ENCODE results near the gene ULK4.

Gene ULK4

DNA sequence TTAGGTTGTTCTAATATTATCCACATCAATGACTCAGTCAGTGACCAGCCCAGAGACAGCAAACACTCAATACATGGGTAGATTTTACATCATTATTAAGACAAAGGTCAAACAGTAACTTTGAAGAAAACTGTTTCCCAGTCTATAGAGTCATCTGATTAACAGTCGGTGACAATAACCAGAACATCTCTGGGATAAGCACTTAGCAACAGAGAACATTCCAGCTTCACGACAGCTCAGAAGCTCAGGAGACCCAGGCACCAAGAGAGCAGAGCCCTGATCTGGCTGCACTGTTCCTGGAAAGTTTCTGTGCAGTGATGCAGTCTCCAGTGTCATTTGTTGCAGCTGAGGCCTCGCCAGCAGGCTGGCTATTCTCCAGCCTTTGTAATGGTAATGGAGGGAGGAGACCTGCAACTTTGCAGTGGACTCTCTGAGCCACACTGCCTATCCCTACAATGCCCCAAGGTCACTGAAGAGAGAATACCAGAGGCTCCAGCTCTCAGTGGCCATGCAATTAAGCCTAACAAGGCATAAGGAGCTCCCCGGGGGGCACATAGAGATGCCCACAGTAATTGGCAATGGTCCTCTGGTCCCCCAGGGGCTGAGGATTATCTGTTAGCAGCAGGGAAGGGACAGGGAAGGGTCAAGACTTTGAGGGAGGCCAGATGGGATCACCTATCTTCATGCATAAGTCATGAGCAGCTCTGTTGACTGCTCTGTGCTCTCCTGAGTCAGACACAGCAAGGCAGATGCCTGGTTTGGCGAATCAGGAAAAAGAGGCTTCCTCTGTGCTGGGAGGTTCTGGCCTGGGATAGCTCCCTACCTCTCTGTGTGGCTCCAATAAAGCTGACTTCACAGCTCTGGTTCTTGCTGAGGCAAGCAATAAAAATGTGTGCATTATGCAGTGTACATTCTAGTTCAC, 599.0 kb downstream of the ULK4 start:
- DNase-seq (ENCODE audit: low read depth): no peak

DNA sequence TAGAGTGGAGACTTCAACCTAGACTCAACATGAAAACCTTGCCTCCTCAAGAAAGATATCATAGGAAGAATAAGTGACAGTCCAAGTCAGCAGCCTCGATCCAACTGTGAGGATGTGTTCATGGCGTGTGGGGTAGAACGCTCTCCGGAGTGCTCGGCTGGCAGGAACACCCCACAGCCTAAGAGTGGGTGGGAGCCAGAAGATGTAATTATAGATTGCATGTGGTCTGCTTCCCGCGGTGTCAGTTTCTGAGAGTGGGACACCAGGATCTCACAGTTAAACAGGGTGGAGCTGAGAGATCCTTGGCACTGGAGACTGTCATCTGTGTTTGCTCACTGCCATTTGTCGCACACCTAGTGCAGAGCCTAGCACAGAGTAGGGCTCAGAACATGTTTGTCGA, 604.6 kb downstream of the ULK4 start:
- no peak for DNase-seq (ENCODE audit: low read depth)

DNA sequence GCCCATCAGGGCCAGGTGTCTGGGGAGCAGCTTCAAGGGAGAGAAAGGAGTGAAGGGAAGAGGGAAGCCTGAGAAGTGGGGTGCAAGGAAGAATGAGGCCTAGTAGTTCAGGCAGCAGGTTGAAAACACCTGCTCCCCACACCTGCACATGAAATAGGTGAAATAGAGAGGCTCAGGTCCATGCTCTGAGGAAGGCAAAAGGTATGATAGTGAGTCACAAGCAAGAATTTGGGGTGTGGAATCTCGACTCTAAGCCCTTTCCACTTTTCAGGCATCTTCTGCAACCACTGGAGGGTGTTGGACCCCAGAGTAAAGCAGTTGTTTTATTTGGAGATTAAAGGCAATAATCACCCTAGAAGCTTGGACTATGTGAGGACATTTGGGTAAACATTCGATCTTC, 605.1 kb downstream of the ULK4 start:
- DNase-seq (ENCODE audit: low read depth): no peak

DNA sequence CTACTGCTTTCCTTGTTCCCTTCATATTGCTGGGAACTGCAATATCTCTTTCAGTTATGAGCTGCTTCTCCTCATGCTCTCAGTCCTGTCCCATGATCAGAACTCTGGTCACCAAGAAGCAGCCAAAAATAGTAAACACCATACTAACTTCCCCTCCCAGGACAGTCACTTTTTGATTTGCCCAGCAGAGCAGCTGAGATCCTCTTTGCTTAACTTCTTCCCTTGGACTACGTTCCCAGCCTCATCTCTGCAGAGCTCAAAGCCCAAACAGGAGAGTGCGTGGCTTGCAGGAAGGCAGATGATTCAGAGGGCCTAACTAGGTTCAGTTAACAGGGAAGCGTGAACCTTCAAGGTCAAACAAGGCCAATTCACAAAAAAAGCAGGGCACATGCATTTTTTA, 609.4 kb downstream of the ULK4 start:
- DNase-seq (ENCODE audit: low read depth): no peak

DNA sequence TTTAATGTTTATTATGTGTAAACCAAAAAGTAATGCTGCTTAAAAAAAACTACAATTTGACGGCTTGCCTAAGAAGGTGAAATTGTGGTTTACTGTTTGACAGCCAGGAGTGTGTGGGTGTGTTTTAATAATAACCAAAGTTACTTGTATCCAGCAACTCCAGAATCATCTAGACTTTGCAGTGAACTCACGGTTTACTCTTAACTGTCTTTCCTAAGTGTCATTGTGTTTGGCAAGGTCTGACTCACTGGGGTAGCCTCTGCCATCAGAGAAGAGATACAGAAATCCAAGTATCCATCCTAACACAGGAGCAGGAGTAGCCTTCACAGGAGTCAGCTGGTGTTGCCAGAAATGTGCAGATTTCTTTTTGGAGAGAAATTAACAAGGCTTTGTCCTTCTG, 611.5 kb downstream of the ULK4 start:
- DNase-seq (ENCODE audit: low read depth): no peak

DNA sequence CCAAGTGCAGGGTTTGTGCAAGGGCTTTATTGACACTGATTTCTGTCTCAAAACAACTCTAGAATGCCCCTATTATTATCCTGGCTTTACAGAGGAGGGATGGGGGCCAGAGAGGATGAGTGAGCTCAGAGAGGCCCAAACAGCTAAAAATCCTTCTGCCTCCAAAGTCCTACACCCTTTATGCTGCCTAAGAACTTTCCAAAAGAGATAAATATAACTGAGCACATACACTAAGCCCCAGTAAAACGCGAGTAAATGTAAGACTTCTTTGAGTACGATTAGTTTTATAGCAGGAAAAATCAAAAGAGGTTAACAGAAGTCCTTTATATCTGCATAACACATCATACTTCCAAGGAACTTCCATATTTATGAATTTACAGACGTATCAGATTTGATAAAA, 613.5 kb downstream of the ULK4 start:
- DNase-seq (ENCODE audit: low read depth): no peak

DNA sequence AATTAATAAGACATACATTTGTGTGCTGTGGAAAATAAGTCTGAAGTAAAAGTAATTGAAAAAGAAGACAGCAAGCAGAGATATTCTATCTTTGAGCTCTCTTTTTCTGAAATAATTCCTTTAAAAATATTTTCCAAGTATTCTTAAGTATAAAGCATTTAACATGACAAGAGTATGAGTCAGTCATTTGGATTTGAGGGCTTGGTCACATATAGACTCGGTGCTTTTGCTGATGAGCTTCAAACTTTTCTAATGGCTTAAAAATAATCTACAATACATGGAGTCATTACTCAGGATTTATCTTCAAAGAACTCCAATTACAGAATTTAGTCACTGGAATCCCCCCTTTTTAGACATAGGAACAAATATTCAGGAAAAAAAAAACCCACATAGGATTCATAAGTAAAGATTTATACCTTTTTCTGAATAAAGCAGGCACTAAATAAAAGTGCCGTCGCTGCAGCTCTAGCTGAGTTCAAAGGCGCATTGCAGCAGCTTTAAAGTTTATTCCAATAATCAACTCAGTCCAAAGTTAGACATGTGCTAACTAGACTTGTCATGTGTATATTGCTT, 615.1 kb downstream of the ULK4 start:
- DNase-seq (ENCODE audit: low read depth): no peak

DNA sequence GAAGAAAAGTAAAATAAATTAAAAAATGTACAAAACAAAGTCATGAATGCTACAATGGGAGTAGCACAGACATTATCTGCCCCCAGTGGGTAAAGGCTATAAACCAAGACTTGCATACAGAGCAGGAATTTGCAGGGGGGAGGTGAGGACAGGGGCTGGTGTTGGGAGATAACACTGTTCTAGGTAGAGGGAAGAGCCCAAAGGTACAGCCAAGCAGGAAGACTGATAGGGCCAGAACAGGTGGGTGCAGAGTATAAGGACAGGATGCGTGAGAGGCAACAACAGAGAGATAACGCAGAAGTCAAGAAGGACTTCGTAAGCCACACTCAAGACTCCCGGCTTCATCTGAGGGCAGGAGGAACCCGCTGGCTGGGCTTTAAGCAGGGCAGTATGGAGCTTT, 616.1 kb downstream of the ULK4 start:
- no peak for DNase-seq (ENCODE audit: low read depth)

DNA sequence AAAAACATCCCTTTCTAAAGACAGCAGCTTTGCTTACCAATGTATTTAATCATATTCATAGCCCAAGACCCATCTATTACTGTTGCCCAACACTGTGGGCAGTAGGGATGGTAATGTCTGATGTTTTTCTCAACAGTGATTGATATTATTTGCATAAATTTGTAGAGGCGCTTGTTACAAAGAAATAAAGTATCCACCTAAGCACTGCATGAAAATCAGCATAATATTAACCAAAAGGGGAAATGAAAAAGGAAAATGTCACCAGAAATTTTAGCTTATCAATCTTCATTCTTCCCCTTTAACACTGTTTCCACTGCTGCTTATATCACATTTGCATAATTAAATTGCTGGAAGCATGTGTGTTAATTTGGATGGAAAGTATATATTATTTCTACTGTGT, 622.1 kb downstream of the ULK4 start:
- DNase-seq (ENCODE audit: low read depth): no peak

DNA sequence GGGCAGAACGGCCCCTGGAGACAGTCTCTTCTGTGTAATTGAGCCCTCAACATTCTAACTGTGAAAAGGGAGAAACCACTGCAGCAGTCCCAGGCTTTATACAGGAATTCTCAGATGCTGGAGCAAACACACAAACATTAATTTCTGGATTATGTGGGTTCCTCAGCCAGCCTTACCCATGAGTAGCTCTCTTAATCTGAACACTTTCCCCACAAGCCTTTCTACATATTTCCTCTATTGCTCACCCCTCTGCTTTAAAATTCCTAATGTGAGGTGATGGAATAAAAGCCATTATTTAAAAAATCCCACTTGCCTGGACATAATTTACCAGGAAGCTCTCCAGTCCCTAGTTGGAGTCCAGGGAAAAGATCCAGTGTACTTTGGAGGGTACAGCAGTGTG, 623.6 kb downstream of the ULK4 start:
- no peak for DNase-seq (ENCODE audit: low read depth)

DNA sequence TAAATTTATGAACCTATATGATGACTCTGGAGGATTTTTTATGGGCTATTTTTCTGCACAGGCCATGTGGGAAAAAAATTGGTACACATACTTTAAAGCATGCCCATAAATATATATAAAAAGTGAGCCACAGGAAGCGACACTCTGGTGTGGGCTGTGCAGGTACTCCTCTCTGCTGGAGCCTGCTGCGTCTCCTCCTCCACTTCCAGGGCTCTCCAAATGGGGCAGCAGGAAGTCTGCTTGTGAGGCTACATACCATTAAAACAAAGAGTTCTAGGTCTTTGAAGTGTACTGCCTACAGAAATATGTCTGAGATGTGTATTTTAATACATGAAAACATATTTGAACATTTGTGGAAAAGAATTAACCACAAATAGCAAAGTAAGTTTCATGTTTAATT, 627.5 kb downstream of the ULK4 start:
- no peak for DNase-seq (ENCODE audit: low read depth)

DNA sequence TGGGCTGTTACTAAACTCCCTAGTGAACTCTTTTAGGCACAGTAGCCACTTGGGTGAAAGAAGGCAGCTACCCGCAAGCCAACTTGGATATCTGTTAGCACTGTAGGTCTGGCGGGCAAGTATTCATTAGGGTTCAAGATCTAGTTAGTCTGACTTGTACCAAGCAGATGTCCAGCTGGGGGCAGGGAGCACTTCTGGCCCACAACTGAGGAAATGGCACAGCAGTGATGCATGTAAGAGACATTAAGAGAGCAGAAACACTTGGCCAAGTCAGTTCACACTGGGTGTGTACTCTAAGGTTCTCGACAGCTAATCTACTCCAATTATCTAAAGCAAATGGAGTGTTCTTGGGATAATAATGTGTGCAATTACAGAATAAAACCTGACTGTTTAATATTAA, 630.9 kb downstream of the ULK4 start:
- DNase-seq (ENCODE audit: low read depth): no peak

DNA sequence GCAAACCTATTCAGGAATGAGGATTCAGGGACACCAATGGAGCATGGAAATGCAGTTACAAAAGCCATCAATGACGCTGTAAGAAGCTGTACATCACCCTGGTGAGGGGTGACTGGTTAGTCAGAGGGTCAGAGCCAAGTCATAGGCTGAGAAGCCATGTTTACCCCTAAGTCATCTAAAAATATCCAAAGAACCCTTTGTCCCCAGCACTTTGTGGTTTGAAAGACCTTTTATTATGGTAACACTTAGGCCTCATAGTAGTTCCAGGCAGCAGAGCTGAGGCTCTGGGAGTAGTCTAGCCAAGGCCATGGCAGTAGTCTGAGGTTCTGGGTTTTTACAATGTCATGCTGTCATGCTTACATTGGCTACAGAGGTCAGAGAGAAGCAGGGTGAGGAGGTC, 631.4 kb downstream of the ULK4 start:
- no peak for DNase-seq (ENCODE audit: low read depth)

DNA sequence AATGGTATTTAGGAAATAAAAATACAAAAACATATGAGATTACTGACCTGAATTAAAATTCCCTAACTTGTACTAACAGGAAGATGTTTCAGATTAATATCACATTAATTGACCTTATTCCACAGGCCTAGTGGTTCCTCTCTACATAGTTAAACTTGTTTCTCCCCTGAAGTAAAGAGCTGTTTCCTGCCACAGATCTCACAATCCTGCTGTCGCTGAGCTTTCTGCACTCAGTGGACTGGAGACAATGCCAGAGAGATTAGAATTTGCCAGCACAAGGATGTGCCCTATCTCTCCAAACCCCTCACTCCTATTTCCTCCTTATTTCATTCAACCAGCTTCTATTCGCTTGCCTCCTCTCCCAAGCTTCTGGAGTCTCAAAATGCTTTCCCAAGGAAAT, 632.0 kb downstream of the ULK4 start:
- DNase-seq (ENCODE audit: low read depth): no peak

DNA sequence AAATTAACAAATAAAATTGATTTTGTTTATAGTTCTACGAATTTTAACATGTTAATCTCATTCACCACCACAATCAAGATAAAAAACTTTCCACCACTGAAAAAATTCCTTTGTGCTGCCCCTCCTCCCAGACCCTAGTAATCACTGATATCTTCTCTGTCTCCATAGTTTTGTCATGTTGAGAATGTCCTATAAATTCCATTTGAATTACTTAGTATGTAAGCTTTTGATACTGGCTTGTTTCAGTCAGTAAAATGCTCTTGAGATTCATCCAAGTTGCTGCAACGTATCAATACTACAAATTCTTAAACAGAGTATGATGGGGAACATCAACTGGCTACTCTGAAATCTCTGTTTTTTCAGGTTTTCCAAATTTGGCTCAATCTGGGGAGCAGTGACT, 633.0 kb downstream of the ULK4 start:
- DNase-seq (ENCODE audit: low read depth): no peak

DNA sequence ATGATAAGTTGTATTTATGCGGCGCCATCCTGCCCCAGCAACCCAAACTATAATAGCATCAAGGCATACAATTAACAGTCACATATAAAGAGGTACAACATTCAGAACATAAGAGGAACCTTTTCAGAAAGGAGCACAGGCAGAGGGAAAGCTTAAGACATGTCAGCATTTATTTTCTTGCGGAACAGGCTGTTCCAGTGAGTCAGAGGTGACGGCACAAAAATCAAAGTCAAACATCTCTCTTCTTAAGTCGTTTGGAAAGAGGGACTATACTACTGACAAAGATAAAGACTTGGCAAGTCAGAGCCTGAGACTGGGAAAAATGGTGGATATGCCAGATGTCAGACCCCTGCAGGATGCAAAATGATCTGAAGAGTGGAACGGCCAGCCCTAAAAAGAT, 634.2 kb downstream of the ULK4 start:
- DNase-seq (ENCODE audit: low read depth): no peak

DNA sequence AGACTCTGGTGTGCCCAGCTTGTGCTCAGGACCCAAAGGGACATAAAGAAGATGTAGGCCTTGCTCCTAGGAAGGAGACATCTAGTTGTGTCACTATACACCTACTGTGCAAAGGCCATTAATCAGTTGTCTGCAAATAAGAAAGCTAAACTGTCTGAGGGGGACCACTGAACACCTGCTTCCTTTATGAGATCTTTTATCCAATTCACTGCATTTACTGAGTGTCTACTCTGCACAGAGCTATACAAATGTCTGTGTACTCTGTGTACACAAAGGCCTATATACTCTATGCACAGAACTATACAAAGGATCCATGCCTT, 637.8 kb downstream of the ULK4 start:
- no peak for DNase-seq (ENCODE audit: low read depth)

DNA sequence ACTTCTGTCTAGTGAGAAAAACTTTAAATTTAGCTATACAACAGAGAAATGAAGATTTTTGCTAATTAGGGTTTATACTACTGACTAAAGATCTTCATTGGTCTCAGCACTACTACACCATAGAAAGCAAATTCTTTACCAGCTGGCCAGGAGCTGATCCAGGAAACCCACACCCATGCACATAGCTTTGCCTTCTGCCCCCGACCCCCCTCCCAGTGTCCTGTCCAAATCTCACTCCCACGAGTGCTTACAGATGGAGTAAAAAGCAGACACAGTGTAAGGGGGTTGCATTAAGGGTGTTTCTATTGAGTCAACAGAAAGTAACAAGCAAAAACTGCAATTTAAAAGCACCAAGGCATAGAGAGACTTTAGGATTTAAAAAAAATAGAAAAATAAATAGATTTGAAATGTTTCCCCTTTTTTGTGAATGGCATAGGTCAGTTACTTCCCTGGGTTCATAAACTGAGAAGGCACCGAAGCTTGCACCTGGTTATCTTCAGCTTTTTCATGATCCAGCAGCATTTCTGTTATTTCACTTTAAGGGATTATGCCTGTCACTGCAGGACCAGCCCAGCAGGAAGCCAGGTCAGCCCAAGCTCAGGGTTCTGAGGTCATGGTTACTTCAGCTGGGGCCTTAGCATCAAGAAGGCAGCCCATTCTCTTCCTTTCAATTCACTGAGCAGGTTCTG, 638.3 kb downstream of the ULK4 start:
- no peak for DNase-seq (ENCODE audit: low read depth)

DNA sequence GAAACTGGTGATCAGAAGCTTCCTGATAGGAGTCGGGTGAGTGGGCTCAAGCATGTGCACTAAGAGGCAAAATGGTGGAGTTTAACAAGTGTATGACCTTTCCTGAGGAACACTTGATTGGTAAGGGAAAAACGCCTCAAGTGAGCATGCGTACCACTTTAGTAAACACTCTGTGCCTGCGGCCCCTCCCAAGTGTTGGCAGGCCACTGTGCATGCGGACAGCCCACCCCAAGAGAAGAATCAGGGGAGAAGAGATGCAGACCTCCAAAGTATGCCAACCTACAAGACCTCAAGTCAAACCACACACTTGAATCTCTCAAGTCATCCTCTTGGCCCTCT, 640.3 kb downstream of the ULK4 start:
- no peak for DNase-seq (ENCODE audit: low read depth)

DNA sequence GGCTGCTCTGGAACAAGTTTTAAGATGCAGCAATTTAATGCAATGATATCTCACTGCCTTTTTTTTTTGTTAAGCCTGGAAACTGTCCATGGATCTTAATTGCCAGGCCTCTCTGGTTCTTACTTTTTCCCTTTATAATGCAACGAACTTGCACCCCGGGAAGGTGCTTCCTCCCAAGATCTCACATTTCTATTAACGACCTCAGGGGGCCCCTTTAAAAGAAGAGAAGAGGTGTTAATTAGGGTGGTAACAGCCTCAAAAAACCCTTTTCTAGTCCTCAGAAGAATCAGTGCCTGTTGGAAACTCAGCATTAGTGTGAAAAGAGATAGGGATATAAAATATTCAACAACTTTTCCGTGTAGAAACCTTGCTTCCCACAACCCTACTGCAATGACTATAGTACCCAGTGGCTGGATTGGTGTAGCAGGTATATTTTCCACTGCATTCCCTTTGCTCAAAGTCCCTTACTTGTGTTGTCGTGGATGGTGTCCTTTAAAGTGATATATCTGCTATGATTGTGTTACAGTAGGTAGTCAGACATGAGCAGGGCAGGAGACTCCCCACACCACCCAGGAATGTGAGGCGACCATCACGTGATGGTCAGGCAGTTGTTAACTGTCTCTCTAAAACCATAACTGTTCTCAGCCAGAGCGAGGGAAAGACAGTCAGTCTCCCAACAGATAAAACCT, 640.8 kb downstream of the ULK4 start:
- no peak for DNase-seq (ENCODE audit: low read depth)

DNA sequence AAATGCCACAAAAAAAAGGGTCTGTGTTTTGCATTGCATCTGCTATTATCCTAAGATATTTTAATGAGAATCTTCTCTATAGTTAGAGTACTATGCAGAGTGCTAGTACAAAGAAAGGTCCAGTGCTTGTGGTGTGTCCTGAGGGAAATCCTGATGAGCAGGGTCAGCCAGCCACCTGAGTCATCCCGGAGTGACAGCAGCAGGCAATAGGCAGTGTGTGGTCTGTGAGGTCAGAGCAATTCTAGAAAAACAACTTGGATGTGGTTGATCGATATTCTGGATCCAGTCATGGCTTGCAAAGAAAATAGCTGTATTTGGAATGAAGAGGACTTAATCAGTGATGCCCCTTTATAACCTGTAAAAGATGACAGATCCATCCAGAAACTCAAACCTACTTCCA, 643.4 kb downstream of the ULK4 start:
- no peak for DNase-seq (ENCODE audit: low read depth)

DNA sequence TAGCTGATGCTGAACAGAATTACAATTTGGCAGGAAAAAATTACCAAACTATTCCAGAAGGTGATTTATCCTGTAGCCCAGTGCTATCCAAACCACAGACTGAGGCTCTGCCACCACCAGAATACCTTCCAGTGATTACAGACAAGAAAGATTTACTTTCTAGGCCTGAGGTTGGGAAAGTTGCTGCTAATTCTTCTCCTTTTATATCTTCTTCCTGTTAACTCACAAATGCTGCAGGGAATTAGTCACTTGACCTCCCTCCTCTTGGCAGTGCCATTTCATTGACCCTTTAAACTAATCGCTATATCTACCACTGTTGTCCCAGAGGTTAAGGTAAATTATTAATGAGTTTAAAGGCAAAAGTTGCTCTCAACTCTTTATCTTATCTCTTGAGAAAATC, 644.2 kb downstream of the ULK4 start:
- DNase-seq (ENCODE audit: low read depth): no peak

DNA sequence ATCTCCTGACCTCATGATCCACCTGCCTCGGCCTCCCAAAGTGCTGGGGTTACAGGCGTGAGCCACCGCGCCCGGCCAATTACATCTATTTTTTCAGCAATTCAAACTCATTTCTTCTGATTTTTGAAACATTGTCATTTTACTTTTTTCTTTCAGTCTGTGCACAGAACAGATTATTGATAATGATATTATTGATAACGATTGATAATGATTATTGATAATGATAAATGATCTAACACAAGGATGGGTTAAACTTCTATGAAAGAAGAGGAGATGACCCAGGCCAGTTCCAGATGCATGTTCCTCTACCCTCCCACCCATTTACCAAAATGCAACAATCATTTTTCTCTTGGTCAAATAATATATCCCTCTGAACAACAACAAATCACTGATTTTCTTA, 644.6 kb downstream of the ULK4 start:
- no peak for DNase-seq (ENCODE audit: low read depth)
